Panc1 (cell line): ENCODE measurements around the gene GHRHR.

Experiments used
- CTCF ChIP-seq: fragments of 450-650 bp; IDR thresholded peaks from 2 replicates; pipeline ENCODE4 v1.5.1; 2017; ENCODE audit warnings: mild to moderate bottlenecking
- POLR2AphosphoS5 ChIP-seq: IDR thresholded peaks from 2 replicates; pipeline ENCODE4 v1.6.1; 2012; ENCODE audit warnings: mild to moderate bottlenecking, low read depth, low read length, moderate library complexity
- SIN3A ChIP-seq: IDR thresholded peaks from 2 replicates; pipeline ENCODE4 v1.6.1; 2012; ENCODE audit warnings: low read depth, mild to moderate bottlenecking, low read length, moderate library complexity, borderline replicate concordance; ENCODE audit not compliant: insufficient read depth

GRCh38 chr7:30976381-30976780, 12.6 kb downstream of the GHRHR start:
- TF ChIP-seq POLR2AphosphoS5: no peak
- TF ChIP-seq CTCF: no peak
- no peak for TF ChIP-seq SIN3A
